Endodermal cell (in vitro differentiated cells): ENCODE data around the gene PAGR1. TPM values are rescaled to one million over a fixed set of nuclear protein-coding genes. Genes with fewer than 3 reads are reported as not detected.
A peak's percentile ranks its signal among the peaks of the same experiment; 100 is the strongest.
"Not testable (repeated sequence)": the region's sequence is repeated elsewhere in the genome, so short reads cannot be mapped to it uniquely, and the experiment has no call there.

Experiments
- DNase-seq: peaks from one replicate; pipeline ENCODE4 v3.0.0-alpha.2; 2017
- H3K27ac ChIP-seq: 2 replicates; pipeline ENCODE4 v1.5.1; 2013; ENCODE audit warnings: mild to moderate bottlenecking, low read depth, low read length, moderate library complexity
- H3K27me3 ChIP-seq: 2 replicates; pipeline ENCODE4 v1.6.1; 2013; ENCODE audit warnings: mild to moderate bottlenecking, low read length, moderate library complexity; ENCODE audit not compliant: insufficient read depth, control insufficient read depth, poor library complexity, severe bottlenecking
- H3K36me3 ChIP-seq: 2 replicates; pipeline ENCODE4 v1.7.0; 2013; ENCODE audit warnings: mild to moderate bottlenecking, low read length, moderate library complexity; ENCODE audit not compliant: control insufficient read depth, insufficient read depth
- H3K4me1 ChIP-seq: one replicate; pipeline ENCODE4 v1.7.0; 2013; ENCODE audit warnings: low read length; ENCODE audit not compliant: control insufficient read depth, insufficient read depth
- H3K4me3 ChIP-seq: 2 replicates; pipeline ENCODE4 v1.5.1; 2013; ENCODE audit warnings: mild to moderate bottlenecking, low read length, moderate library complexity
- H3K9ac ChIP-seq: 2 replicates; pipeline ENCODE4 v1.6.1; 2013; ENCODE audit warnings: mild to moderate bottlenecking, low read length, moderate library complexity; ENCODE audit not compliant: poor library complexity, severe bottlenecking; ENCODE audit errors: extremely low read depth
- H3K9me3 ChIP-seq: 2 replicates; pipeline ENCODE4 v1.6.1; 2013; ENCODE audit warnings: mild to moderate bottlenecking, low read length, moderate library complexity; ENCODE audit not compliant: control insufficient read depth
- H3K27ac Mint-ChIP-seq: 2 replicates; pipeline ENCODE4 v1.8.0; 2020; ENCODE audit warnings: mixed read lengths
- H3K27me3 Mint-ChIP-seq: 2 replicates; pipeline ENCODE4 v1.8.0; 2021; ENCODE audit warnings: mild to moderate bottlenecking, mixed read lengths; ENCODE audit not compliant: insufficient read depth
- H3K36me3 Mint-ChIP-seq: 2 replicates; pipeline ENCODE4 v1.8.0; 2020; ENCODE audit warnings: low read depth, mixed read lengths
- H3K4me1 Mint-ChIP-seq: 2 replicates; pipeline ENCODE4 v1.8.0; 2020; ENCODE audit warnings: mixed read lengths
- H3K4me3 Mint-ChIP-seq: 2 replicates; pipeline ENCODE4 v1.8.0; 2020; ENCODE audit warnings: mild to moderate bottlenecking, moderate library complexity, mixed read lengths
- H3K9me3 Mint-ChIP-seq: 2 replicates; pipeline ENCODE4 v1.8.0; 2020; ENCODE audit warnings: mild to moderate bottlenecking, mixed read lengths
- CTCF ChIP-seq: fragments of 200-600 bp; sonication (generic); conservative IDR thresholded peaks from 2 replicates; pipeline ENCODE4 v1.5.0; 2021; ENCODE audit warnings: antibody characterized with exemption, mild to moderate bottlenecking
- WGBS, 2 experiments: methylation state at CpG; one replicate each; pipeline versions ENCODE4 v1.1.5 to v1.1.7; 2013; ENCODE audit warnings: missing lambda C conversion rate in 2 of 2, mixed read lengths in 1 of 2; ENCODE audit not compliant: insufficient coverage in 1 of 2, insufficient read length in 1 of 2; 5-methylcytosine and 5-hydroxymethylcytosine counted together
- total RNA-seq, 2 donors: library from RNA; stranded (reverse); fragmentation: NEBNext Ultra II Directional in 1 of 2; extraction: Animal tissue kit (Norgen Biotek cat#: 25700) in 1 of 2; gene quantifications; 2 replicates in 1 of 2; 3 replicates in 1 of 2; pipeline ENCODE4 v1.2.1, GENCODE V29; 2021

PAGR1 gene
- total RNA-seq, 2 donors from 2014 or later, result 43.0 to 65.7 TPM

- no peaks in the 10 kb centered on the region for H3K36me3 ChIP-seq
- no peak overlapping the region for H3K27ac ChIP-seq
- no peaks in the 10 kb centered on the region for H3K27me3 ChIP-seq
- Mint-ChIP-seq H3K27me3 (peaks cover 47% of the 10 kb centered on the region), H3K27ac (no peak overlapping the region), H3K36me3 (no peaks in the 10 kb centered on the region), H3K4me1 (peaks cover 3% of the 10 kb centered on the region), H3K4me3 (no peak overlapping the region), H3K9me3 (no peaks in the 10 kb centered on the region)
- no peaks in the 10 kb centered on the region for H3K9me3 ChIP-seq
- H3K4me1 ChIP-seq, result no peaks in the 10 kb centered on the region
- no peak overlapping the region for H3K4me3 ChIP-seq
- WGBS, 2 experiments, result 90 to 100% methylated on average over 1 to 2 of the region's 2 CpGs
- no peak for TF ChIP-seq CTCF
- DNase-seq, result no peak
- no peak overlapping the region for H3K9ac ChIP-seq
Observed at GRCh38 chr16:29784157-29784556, 31.8 kb upstream of the PAGR1 start.

DNA sequence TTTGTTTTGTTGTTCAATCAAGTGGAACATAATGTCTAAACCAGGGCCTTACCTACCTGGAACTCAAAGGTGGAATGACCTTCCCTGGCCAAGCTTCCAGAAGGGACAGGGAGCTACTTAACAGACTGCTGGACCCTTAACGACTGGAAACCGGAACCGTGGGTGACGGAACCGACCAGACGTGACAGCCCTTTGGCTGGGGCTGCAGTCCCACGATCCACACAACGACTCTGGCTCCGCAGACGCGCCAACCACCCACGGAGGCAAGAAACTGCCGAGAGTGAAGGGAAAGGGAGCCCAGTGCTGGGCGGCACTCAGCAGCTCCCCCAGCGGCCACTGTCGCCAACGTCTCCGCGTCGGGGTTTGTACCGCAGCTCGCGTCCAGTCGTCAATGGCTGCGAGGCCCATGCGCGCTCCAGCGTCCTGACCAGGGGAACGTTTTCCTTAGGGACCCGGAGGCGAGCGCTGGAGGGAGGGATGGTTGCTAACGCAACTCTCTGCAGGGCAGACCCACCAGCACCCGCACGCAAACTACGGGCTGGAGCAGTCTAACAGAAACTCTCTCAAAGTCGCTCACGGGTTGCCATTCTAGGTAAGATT lies 31.0 kb upstream of the PAGR1 start:
- TF ChIP-seq CTCF, result peak; percentile 96
- DNase-seq, result peak; percentile 96
- no peak overlapping the region for H3K4me3 ChIP-seq
- no peak overlapping the region for H3K27ac ChIP-seq
- no peaks in the 10 kb centered on the region for H3K9me3 Mint-ChIP-seq
- H3K36me3 ChIP-seq, result no peaks in the 10 kb centered on the region
- H3K4me1 ChIP-seq, result no peaks in the 10 kb centered on the region
- no peak overlapping the region for H3K9ac ChIP-seq
- H3K27ac Mint-ChIP-seq, result no peak overlapping the region
- H3K4me3 Mint-ChIP-seq, result peak overlapping the region; percentile 45
- H3K27me3 Mint-ChIP-seq, result peaks cover 38% of the 10 kb centered on the region
- no peaks in the 10 kb centered on the region for H3K27me3 ChIP-seq
- no peaks in the 10 kb centered on the region for H3K9me3 ChIP-seq
- WGBS, 2 experiments, result 11 to 13% methylated on average over 23 to 38 of the region's 38 CpGs
- H3K36me3 Mint-ChIP-seq, result no peaks in the 10 kb centered on the region
- peaks cover 6% of the 10 kb centered on the region for H3K4me1 Mint-ChIP-seq

- H3K4me1 Mint-ChIP-seq, result peaks cover 13% of the 10 kb centered on the region
- H3K36me3 Mint-ChIP-seq, H3K9ac ChIP-seq, DNase-seq, H3K4me3 Mint-ChIP-seq, H3K27me3 ChIP-seq, H3K9me3 ChIP-seq, H3K27ac ChIP-seq, H3K4me3 ChIP-seq, H3K27ac Mint-ChIP-seq, H3K36me3 ChIP-seq, H3K9me3 Mint-ChIP-seq, H3K4me1 ChIP-seq: not testable (repeated sequence)
- H3K27me3 Mint-ChIP-seq, result peaks cover 21% of the 10 kb centered on the region
- WGBS, 2 experiments, result 88 to 90% methylated on average over 4 of the region's 4 CpGs
Observed at GRCh38 chr16:29787155-29787554, 28.8 kb upstream of the PAGR1 start.

GRCh38 chr16:29789775-29790182 lies 26.2 kb upstream of the PAGR1 start:
- no peaks in the 10 kb centered on the region for H3K9me3 Mint-ChIP-seq
- peak overlapping the region; percentile 99 for H3K4me3 Mint-ChIP-seq
- peak overlapping the region; percentile 90 for H3K4me3 ChIP-seq
- H3K4me1 ChIP-seq, result no peaks in the 10 kb centered on the region
- peaks cover 15% of the 10 kb centered on the region for H3K36me3 ChIP-seq
- TF ChIP-seq CTCF, result no peak
- no peak for DNase-seq
- H3K36me3 Mint-ChIP-seq, result peaks cover 13% of the 10 kb centered on the region
- peak overlapping the region; percentile 93 for H3K27ac Mint-ChIP-seq
- H3K27ac ChIP-seq, result peak overlapping the region; percentile 78
- H3K9me3 ChIP-seq, result no peaks in the 10 kb centered on the region
- H3K27me3 ChIP-seq, result no peaks in the 10 kb centered on the region
- H3K9ac ChIP-seq, result peak overlapping the region; percentile 74
- peaks cover 12% of the 10 kb centered on the region for H3K27me3 Mint-ChIP-seq
- H3K4me1 Mint-ChIP-seq, result peaks cover 21% of the 10 kb centered on the region
- 82% methylated on average over 20 of the region's 20 CpGs for WGBS, 2 experiments
